ENCODE results near the gene DMPK. TPM values are rescaled to one million over a fixed set of nuclear protein-coding genes. Genes with fewer than 3 reads are reported as not detected.

DMPK gene
- total and polyA plus RNA-seq, 9 of the 15 experiments (the other 6 are each of a cell fraction or from before 2014, with no cell fraction given), result 0.24 to 31.3 (median 7.3) TPM

DNA sequence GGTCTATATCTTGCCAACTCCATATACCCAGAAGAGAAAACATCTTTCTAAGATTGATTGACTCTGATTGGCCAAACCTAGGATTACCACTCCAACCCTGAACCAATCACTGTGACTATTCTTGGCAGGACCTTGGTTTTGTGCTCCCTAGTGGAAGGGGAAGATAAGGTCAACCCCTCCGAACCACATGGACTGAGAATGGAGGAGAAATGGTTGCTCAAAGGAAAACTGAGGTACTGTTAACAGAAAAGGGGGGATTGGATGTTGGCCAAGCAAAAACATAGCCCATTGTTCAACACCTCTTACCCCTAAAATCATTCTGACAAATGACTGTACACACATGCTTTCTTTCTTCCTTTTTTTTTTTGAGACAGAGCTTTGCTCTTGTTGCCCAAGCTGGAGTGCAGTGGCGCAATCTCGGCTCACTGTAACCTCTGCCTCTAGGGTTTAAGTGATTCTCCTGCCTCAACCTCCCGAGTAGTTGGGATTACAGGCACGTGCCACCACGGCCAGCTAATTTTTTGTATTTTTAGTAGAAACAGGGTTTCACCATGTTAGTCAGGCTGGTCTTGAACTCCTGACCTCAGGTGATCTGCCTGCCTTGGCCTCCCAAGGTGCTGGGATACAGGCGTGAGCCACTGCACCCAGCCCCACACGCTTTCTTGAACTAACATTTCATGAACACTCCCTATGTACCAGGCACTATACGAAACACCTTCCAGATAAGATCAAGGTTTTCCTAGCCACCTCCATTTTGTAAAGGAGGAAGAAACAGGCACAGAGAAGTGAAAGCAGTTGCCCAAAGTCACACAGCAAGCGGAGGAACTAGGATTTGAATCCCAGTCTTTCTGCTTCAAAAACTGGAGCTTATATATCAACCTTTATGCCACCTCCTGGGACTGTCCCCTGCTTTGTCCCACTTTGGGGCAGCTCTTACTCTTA is 42.5 kb downstream of the DMPK start (continued):
- TF ChIP-seq, protein P1, sequence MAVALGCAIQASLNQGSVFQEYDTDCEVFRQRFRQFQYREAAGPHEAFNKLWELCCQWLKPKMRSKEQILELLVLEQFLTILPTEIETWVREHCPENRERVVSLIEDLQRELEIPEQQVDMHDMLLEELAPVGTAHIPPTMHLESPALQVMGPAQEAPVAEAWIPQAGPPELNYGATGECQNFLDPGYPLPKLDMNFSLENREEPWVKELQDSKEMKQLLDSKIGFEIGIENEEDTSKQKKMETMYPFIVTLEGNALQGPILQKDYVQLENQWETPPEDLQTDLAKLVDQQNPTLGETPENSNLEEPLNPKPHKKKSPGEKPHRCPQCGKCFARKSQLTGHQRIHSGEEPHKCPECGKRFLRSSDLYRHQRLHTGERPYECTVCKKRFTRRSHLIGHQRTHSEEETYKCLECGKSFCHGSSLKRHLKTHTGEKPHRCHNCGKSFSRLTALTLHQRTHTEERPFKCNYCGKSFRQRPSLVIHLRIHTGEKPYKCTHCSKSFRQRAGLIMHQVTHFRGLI (CRISPR knock-in tag; IDR thresholded peaks at IDR 0.05), result no peak
- TF ChIP-seq, protein P2, sequence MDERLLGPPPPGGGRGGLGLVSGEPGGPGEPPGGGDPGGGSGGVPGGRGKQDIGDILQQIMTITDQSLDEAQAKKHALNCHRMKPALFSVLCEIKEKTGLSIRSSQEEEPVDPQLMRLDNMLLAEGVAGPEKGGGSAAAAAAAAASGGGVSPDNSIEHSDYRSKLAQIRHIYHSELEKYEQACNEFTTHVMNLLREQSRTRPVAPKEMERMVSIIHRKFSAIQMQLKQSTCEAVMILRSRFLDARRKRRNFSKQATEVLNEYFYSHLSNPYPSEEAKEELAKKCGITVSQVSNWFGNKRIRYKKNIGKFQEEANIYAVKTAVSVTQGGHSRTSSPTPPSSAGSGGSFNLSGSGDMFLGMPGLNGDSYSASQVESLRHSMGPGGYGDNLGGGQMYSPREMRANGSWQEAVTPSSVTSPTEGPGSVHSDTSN (CRISPR knock-in tag; IDR thresholded peaks at IDR 0.05; ENCODE audit: low read depth), result no peak
- TF ChIP-seq, protein P2 (tag; conservative IDR thresholded peaks at IDR 0.05; ENCODE audit: low read depth), result 0 out of 2 replicates have a peak, but pooled peaks have one; percentile 25
- TF ChIP-seq POU5F1 (IDR thresholded peaks at IDR 0.05; ENCODE audit: borderline replicate concordance, low read depth, low read length, partially characterized antibody) (no peak), NBN (IDR thresholded peaks at IDR 0.05; ENCODE audit: low read depth) (peak; percentile 25; the same call in 1 of the 2 replicates), LARP7 (IDR thresholded peaks at IDR 0.05) (no peak), CEBPG (CRISPR knock-in tag; IDR thresholded peaks at IDR 0.05) (peak; percentile 71), CEBPG (tag; conservative IDR thresholded peaks at IDR 0.05 in 1 of 2, IDR thresholded peaks at IDR 0.05 in 1 of 2) (peak; percentile 88 to 91), HNRNPL (IDR thresholded peaks at IDR 0.05; ENCODE audit: low read depth, low read length) (no peak), EHMT2 (IDR thresholded peaks at IDR 0.05) (peak; percentile 79), ASH1L (IDR thresholded peaks at IDR 0.05; ENCODE audit: borderline replicate concordance, low read depth, partially characterized antibody) (peak; percentile 83), DPF2 (IDR thresholded peaks at IDR 0.05) (peak; percentile 48), NONO (IDR thresholded peaks at IDR 0.05; ENCODE audit: low read depth in 2 of 2, low read length in 1 of 2) (no peak)
- TF ChIP-seq, protein P3, sequence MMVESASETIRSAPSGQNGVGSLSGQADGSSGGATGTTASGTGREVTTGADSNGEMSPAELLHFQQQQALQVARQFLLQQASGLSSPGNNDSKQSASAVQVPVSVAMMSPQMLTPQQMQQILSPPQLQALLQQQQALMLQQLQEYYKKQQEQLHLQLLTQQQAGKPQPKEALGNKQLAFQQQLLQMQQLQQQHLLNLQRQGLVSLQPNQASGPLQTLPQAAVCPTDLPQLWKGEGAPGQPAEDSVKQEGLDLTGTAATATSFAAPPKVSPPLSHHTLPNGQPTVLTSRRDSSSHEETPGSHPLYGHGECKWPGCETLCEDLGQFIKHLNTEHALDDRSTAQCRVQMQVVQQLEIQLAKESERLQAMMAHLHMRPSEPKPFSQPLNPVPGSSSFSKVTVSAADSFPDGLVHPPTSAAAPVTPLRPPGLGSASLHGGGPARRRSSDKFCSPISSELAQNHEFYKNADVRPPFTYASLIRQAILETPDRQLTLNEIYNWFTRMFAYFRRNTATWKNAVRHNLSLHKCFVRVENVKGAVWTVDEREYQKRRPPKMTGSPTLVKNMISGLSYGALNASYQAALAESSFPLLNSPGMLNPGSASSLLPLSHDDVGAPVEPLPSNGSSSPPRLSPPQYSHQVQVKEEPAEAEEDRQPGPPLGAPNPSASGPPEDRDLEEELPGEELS (CRISPR knock-in tag; IDR thresholded peaks at IDR 0.05; ENCODE audit: borderline replicate concordance), result no peak
- TF ChIP-seq, protein P4, sequence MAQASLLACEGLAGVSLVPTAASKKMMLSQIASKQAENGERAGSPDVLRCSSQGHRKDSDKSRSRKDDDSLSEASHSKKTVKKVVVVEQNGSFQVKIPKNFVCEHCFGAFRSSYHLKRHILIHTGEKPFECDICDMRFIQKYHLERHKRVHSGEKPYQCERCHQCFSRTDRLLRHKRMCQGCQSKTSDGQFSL (CRISPR knock-in tag; IDR thresholded peaks at IDR 0.05), result no peak
- TF ChIP-seq, protein P4 (tag; IDR thresholded peaks at IDR 0.05), result peak in 1 of 2 experiments; percentile 56; a peak in 1 of 4 replicates
- TF ChIP-seq, protein P5, sequence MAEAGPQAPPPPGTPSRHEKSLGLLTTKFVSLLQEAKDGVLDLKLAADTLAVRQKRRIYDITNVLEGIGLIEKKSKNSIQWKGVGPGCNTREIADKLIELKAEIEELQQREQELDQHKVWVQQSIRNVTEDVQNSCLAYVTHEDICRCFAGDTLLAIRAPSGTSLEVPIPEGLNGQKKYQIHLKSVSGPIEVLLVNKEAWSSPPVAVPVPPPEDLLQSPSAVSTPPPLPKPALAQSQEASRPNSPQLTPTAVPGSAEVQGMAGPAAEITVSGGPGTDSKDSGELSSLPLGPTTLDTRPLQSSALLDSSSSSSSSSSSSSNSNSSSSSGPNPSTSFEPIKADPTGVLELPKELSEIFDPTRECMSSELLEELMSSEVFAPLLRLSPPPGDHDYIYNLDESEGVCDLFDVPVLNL (CRISPR knock-in tag; IDR thresholded peaks at IDR 0.05; ENCODE audit: low read depth), result no peak

Data from K562 (cell line).